GM20431 (cell line): Measurements from ENCODE around the gene NBEAL2.

ENCODE experiments used
- in situ Hi-C: fragments of 300-500 bp; cut with MseI, MboI; formaldehyde crosslinking; loops from one replicate; pipeline ENCODE4 v1.15.0; 2020; ENCODE audit warnings: low sequenced_read_pairs; ENCODE audit not compliant: unreplicated experiment

Gene NBEAL2

GRCh38 chr3:46978985-46979944 is at the start of gene NBEAL2:
Gene NBEAL2, plus strand, starts transcription at chr3:46979666. Its CDS starts 196 bp downstream, at chr3:46979862.
- in situ Hi-C loops: no loop called here

GRCh38 chr3:46930166-46930944 is 49.1 kb upstream of the NBEAL2 start:
- in situ Hi-C loops: no loop called here

- in situ Hi-C loops: no loop called here
Measured at GRCh38 chr3:46930945-46931403, 48.5 kb upstream of the NBEAL2 start.

GRCh38 chr3:46931631-46932331 is 47.7 kb upstream of the NBEAL2 start:
- in situ Hi-C loops: no loop called here

GRCh38 chr3:46932455-46933225 is 46.8 kb upstream of the NBEAL2 start:
- in situ Hi-C loops: no loop called here

GRCh38 chr3:46933261-46933660 is 46.2 kb upstream of the NBEAL2 start:
- in situ Hi-C loops: no loop called here

GRCh38 chr3:46934072-46934471 is 45.4 kb upstream of the NBEAL2 start:
- in situ Hi-C loops: no loop called here

GRCh38 chr3:46934498-46935167 is 44.8 kb upstream of the NBEAL2 start:
- in situ Hi-C loops: no loop called here

- in situ Hi-C loops: no loop called here
Measured at GRCh38 chr3:46935168-46935858, 44.2 kb upstream of the NBEAL2 start.

- in situ Hi-C loops: no loop called here
Measured at GRCh38 chr3:46935989-46936558, 43.4 kb upstream of the NBEAL2 start.

GRCh38 chr3:46936733-46937250 is 42.7 kb upstream of the NBEAL2 start:
- in situ Hi-C loops: no loop called here

- in situ Hi-C loops: no loop called here
Measured at GRCh38 chr3:46938118-46938517, 41.3 kb upstream of the NBEAL2 start.

- in situ Hi-C loops: no loop called here
Measured at GRCh38 chr3:46939578-46940445, 39.7 kb upstream of the NBEAL2 start.

- in situ Hi-C loops: no loop called here
Measured at GRCh38 chr3:46942076-46942475, 37.4 kb upstream of the NBEAL2 start.

- in situ Hi-C loops: no loop called here
Measured at GRCh38 chr3:46942481-46943236, 36.8 kb upstream of the NBEAL2 start.
